Panc1 (cell line): ENCODE measurements around the gene FAM8A1. TPM values are rescaled to one million over a fixed set of nuclear protein-coding genes. Genes with fewer than 3 reads are reported as not detected.

Experiments
- ATAC-seq: fragments of 200-7000 bp; cut with Tn5 transposase; 2 replicates; pipeline ENCODE4 v1.9.1; 2020; ENCODE audit warnings: mild to moderate bottlenecking, moderate library complexity
- Bru-seq: library from RNA; stranded (reverse); fragments of 400-500 nt; gene quantifications from one replicate; lab custom pipeline; 2021; lab: Mats Ljungman, UMichigan
- BruChase-seq, 2 experiments: library from RNA; stranded (reverse); fragments of 400-500 nt; gene quantifications; one replicate each; lab custom pipeline; 2021; lab: Mats Ljungman, UMichigan
- BruUV-seq: library from RNA; stranded (reverse); fragments of 400-500 nt; replicated peaks from 2 replicates; lab custom pipeline; 2021; lab: Mats Ljungman, UMichigan
- CTCF ChIA-PET: fragments of 300-600 bp; sonication (Branson Sonifier 250); formaldehyde crosslinking; loops from one replicate; lab custom pipeline; 2022; ENCODE audit warnings: antibody characterized with exemption; lab: Charles Lee
- POLR2A ChIA-PET: fragments of 300-600 bp; sonication (Branson Sonifier 250); formaldehyde crosslinking; loops from one replicate; lab custom pipeline; 2022; ENCODE audit warnings: antibody characterized with exemption; lab: Charles Lee
- DNase-seq: peaks from one replicate; pipeline ENCODE4 v3.0.0-alpha.2; 2010; ENCODE audit warnings: low read depth, low spot score
- H3K27ac ChIP-seq: 2 replicates; pipeline ENCODE4 v1.5.1; 2011; ENCODE audit warnings: mild to moderate bottlenecking, low read length, inconsistent platforms
- H3K27me3 ChIP-seq: fragments of 200-500 bp; sonication (Bioruptor generic); 2 replicates; pipeline ENCODE4 v1.6.0; 2014; ENCODE audit warnings: low read length, inconsistent platforms; ENCODE audit not compliant: control insufficient read depth, insufficient read depth
- H3K36me3 ChIP-seq: fragments of 200-500 bp; sonication (Bioruptor generic); 2 replicates; pipeline ENCODE4 v1.5.1; 2014; ENCODE audit warnings: inconsistent platforms, mild to moderate bottlenecking, low read length, moderate library complexity; ENCODE audit not compliant: control insufficient read depth, insufficient read depth
- H3K4me1 ChIP-seq: 2 replicates; pipeline ENCODE4 v1.5.1; 2011; ENCODE audit warnings: inconsistent platforms, mild to moderate bottlenecking, low read length, moderate library complexity; ENCODE audit not compliant: control insufficient read depth, insufficient read depth
- H3K4me3 ChIP-seq, 2 experiments: 2 replicates each; pipeline ENCODE4 v1.5.1; 2011 to 2012; ENCODE audit warnings: low read depth in 2 of 2, low read length in 2 of 2, mild to moderate bottlenecking in 2 of 2, inconsistent platforms in 1 of 2, moderate library complexity in 1 of 2
- H3K9me3 ChIP-seq: fragments of 200-500 bp; sonication (Bioruptor generic); 2 replicates; pipeline ENCODE4 v1.5.1; 2014; ENCODE audit warnings: low read depth, mild to moderate bottlenecking, inconsistent platforms, low read length, moderate library complexity; ENCODE audit not compliant: control insufficient read depth, insufficient read depth
- CTCF ChIP-seq: fragments of 450-650 bp; IDR thresholded peaks from 2 replicates; pipeline ENCODE4 v1.5.1; 2017; ENCODE audit warnings: mild to moderate bottlenecking
- POLR2AphosphoS5 ChIP-seq: IDR thresholded peaks from 2 replicates; pipeline ENCODE4 v1.6.1; 2012; ENCODE audit warnings: mild to moderate bottlenecking, low read depth, low read length, moderate library complexity
- REST ChIP-seq, 2 experiments: IDR thresholded peaks; 2 replicates each; pipeline ENCODE4 v1.6.1; 2011 to 2012; ENCODE audit warnings: low read depth in 2 of 2, control low read depth in 1 of 2, low read length in 1 of 2, mild to moderate bottlenecking in 1 of 2, moderate library complexity in 1 of 2; ENCODE audit not compliant: insufficient read depth in 1 of 2
- SIN3A ChIP-seq: IDR thresholded peaks from 2 replicates; pipeline ENCODE4 v1.6.1; 2012; ENCODE audit warnings: low read depth, mild to moderate bottlenecking, low read length, moderate library complexity, borderline replicate concordance; ENCODE audit not compliant: insufficient read depth
- TCF7L2 ChIP-seq: IDR thresholded peaks from 2 replicates; pipeline ENCODE4 v1.6.1; 2011; ENCODE audit warnings: mild to moderate bottlenecking, low read depth, low read length, inconsistent platforms
- in situ Hi-C: cut with HindIII; loops from 2 replicates; pipeline ENCODE4 v1.10.0; 2016; ENCODE audit warnings: low sequenced_read_pairs, low pct_unique_long_range_greater_than_20kb
- intact Hi-C: fragments of 100-400 bp; cut with micrococcal nuclease; formaldehyde crosslinking; loops from one replicate; pipeline ENCODE4 v1.10.0; 2022; ENCODE audit not compliant: unreplicated experiment
- long read RNA-seq: library from polyadenylated mRNA; unstranded; transcript quantifications from one replicate; pipeline ENCODE4 v2.0.0, GENCODE V29; 2021; ENCODE audit not compliant: unreplicated experiment
- polyA plus RNA-seq: library from polyadenylated mRNA; unstranded; fragments of >200 nt; gene quantifications from one replicate; pipeline ENCODE4 v1.2.1, GENCODE V29; 2012; ENCODE audit warnings: missing spikeins; ENCODE audit not compliant: insufficient read length
- total RNA-seq: library from RNA; stranded (reverse); gene quantifications from one replicate; pipeline ENCODE4 v1.2.1, GENCODE V29; 2021; ENCODE audit not compliant: unreplicated experiment

The FAM8A1 gene
- total RNA-seq (9.3 TPM), Bru-seq, nascent RNA (percentile 53 among the genes with signal in this experiment), BruChase-seq, experiment 1, labeled RNA remaining after a 2-hour chase (percentile 80 among the genes with signal in this experiment), BruChase-seq, experiment 2, labeled RNA remaining after a 6-hour chase (percentile 90 among the genes with signal in this experiment)
- polyA plus RNA-seq: 5.8 TPM
- long read RNA-seq, full-length matches to known transcripts: 46 of 48 reads
- long read RNA-seq, partial matches to known transcripts: 1 of 48 reads
- long read RNA-seq, other reads (novel, unspliced or antisense): 1 of 48 reads

- CTCF ChIA-PET: interaction anchor here (0.6 to 0.7 kb wide), 4 partner anchors 130 to 423 kb away, joined by 3 to 6 read pairs (median 4); no protein-coding TSS in a partner anchor
- H3K4me1 ChIP-seq: peaks cover 4% of the 10 kb centered on the region; the same call in 1 of the 2 replicates
- DNase-seq (peak; percentile 55), ATAC-seq (peak; percentile 95)
- POLR2A ChIA-PET: interaction anchor here (0.6 to 0.7 kb wide), 5 partner anchors 12 to 395 kb away, joined by 4 to 16 read pairs (median 9); no protein-coding TSS in a partner anchor
- peak within 1 kb of the TSS; percentile 91 for H3K27ac ChIP-seq
- in situ Hi-C loops (no loop called here), intact Hi-C loops (no loop called here)
- no peaks in the 10 kb centered on the region for H3K9me3 ChIP-seq
- no peaks in the 10 kb centered on the region for H3K27me3 ChIP-seq
- no peaks in the 10 kb centered on the region for H3K36me3 ChIP-seq
- peak within 1 kb of the TSS; percentile 61 to 75 for H3K4me3 ChIP-seq
- TF ChIP-seq CTCF (0 out of 2 replicates have a peak, but pooled peaks have one; percentile 4), POLR2AphosphoS5 (peak; percentile 76; the same call in 1 of the 2 replicates), TCF7L2 (no peak), REST (IDR thresholded peaks at IDR 0.05; ENCODE audit: insufficient read depth in 1 of 2, low read depth in 2 of 2, low read length in 1 of 2) (0 out of 4 replicates have a peak, but pooled peaks of 1 of the 2 experiments have one; percentile 12), SIN3A (peak; percentile 79; the same call in 1 of the 2 replicates)
- BruUV-seq: no TSS peak
Observed at GRCh38 chr6:17599877-17600526, at the start of gene FAM8A1. Gene FAM8A1 (plus strand): TSS chr6:17600302. CDS start chr6:17600410, 108 bp downstream.

- Histone ChIP-seq H3K36me3 (no peaks in the 10 kb centered on the region; the same call in 1 of the 2 replicates), H3K4me1 (no peaks in the 10 kb centered on the region), H3K27ac (no peak overlapping the region), H3K27me3 (no peaks in the 10 kb centered on the region), H3K4me3 (no peak overlapping the region), H3K9me3 (no peaks in the 10 kb centered on the region)
- in situ Hi-C loops (no loop called here), intact Hi-C loops (no loop called here)
- no peak for ATAC-seq
- POLR2A ChIA-PET: no interaction called here
- no peak for TF ChIP-seq SIN3A
- no peak for TF ChIP-seq TCF7L2
- no peak for TF ChIP-seq CTCF
- CTCF ChIA-PET: no interaction called here
- no peak for DNase-seq
- BruUV-seq: no TSS peak
Observed at GRCh38 chr6:17551383-17551958, 48.6 kb upstream of the FAM8A1 start.
